Epithelial cell of proximal tubule (primary cell): ENCODE data around the gene CTRL. TPM values are rescaled to one million over a fixed set of nuclear protein-coding genes. Genes with fewer than 3 reads are reported as not detected.

Source experiments
- DNase-seq: peaks from one replicate; pipeline ENCODE4 v3.0.0-alpha.2; 2011; ENCODE audit warnings: low read depth
- H3K4me3 ChIP-seq: 2 replicates; pipeline ENCODE4 v1.5.1; 2011; ENCODE audit warnings: low read depth, mild to moderate bottlenecking, low read length
- total RNA-seq: library from RNA; depleted of rRNA; stranded (reverse); fragments of >200 nt; gene quantifications from 2 replicates; pipeline ENCODE4 v1.2.3, GENCODE V29; 2015
- TF ChIP-seq, protein P1 (sequence below): conservative IDR thresholded peaks from 2 replicates; pipeline ENCODE4 v1.5.1; 2012; ENCODE audit warnings: low read depth, mild to moderate bottlenecking, low read length

The CTRL gene
- total RNA-seq, 1 donor from 2014 or later, result 2.1 TPM

DNA sequence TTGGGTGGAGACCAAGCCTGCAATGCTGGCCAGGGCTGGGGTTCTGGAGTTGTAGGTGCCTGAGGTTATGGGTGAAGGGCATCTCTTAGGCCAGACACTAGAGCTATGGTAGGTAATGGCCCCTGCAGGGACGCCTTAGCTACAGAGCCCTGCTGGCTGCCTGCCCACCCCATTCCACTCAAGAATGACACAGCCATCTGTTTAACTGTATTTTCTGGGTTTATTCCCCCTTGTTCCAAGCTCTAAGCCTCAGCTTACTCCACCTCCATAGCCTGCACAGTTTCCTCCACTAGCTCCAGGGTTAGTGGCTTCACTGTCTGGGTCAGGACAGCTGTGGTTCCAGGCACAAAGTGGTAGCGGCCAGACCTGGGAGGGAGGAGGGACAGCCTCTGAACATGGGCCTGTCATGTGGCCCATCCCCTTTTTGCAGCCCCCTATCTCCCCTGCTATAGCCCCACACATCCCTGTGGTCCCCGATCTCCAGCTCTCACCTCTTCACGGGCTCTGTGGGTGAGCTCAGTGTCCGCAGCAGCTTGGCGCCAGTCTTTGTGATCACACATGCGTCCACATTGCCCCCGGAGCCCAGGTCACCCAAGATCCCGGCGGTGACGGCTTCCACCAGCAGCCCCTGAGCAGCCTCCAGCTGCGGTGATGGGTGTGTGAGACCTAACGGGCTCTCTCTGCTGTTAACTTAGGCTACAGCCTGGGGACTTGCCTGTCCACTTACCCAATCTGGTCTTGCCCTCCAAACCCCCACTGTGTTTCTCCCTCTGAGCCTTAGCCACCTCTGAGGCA lies 2.8 kb upstream of the CTRL start:
- TF ChIP-seq, protein P1, sequence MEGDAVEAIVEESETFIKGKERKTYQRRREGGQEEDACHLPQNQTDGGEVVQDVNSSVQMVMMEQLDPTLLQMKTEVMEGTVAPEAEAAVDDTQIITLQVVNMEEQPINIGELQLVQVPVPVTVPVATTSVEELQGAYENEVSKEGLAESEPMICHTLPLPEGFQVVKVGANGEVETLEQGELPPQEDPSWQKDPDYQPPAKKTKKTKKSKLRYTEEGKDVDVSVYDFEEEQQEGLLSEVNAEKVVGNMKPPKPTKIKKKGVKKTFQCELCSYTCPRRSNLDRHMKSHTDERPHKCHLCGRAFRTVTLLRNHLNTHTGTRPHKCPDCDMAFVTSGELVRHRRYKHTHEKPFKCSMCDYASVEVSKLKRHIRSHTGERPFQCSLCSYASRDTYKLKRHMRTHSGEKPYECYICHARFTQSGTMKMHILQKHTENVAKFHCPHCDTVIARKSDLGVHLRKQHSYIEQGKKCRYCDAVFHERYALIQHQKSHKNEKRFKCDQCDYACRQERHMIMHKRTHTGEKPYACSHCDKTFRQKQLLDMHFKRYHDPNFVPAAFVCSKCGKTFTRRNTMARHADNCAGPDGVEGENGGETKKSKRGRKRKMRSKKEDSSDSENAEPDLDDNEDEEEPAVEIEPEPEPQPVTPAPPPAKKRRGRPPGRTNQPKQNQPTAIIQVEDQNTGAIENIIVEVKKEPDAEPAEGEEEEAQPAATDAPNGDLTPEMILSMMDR, result no peak
- no peak for DNase-seq
- H3K4me3 ChIP-seq, result peak overlapping the region; percentile 77

DNA sequence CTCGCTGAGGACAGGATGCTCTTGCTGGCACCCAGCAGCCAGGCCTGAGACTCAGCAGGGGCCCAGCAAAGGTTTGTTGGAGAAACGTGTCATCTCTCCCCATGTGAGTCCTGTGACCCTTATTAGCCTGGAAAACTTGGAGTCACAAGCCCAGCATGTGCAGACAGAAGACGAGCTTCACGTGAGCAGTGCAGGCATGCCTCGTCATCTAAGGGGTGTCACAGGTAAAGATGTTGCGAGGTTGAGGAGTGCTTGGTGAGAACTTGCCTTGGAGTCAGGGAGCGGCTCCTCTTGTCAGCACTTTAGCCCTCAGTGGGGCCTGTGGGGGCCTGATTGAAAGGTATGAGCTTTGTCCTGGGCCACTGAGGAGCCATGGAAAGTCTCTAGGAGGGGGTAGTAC lies 2.1 kb upstream of the CTRL start:
- DNase-seq, result no peak
- no peak overlapping the region for H3K4me3 ChIP-seq
- TF ChIP-seq, protein P1, result no peak

DNA sequence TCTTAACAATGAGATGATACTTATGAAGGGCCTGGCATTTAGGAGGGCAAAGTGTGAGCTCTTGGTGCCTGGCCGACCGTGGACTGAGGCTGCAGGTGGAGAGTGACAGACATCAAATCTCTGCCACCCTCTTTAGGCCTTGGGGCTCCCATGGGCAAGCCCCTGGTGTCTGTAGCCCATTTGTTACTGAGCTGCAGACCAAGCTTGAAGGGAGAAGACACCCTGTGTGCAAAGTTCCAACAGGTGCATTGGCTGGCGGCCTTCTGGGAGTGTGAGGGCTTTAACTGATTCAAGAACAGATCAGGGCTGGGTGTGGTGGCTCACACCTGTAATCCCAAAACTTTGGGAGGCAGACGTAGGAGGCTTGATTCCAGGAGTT lies 789 bp upstream of the CTRL start:
- TF ChIP-seq, protein P1, result no peak
- DNase-seq, result no peak
- H3K4me3 ChIP-seq, result no peak overlapping the region

DNA sequence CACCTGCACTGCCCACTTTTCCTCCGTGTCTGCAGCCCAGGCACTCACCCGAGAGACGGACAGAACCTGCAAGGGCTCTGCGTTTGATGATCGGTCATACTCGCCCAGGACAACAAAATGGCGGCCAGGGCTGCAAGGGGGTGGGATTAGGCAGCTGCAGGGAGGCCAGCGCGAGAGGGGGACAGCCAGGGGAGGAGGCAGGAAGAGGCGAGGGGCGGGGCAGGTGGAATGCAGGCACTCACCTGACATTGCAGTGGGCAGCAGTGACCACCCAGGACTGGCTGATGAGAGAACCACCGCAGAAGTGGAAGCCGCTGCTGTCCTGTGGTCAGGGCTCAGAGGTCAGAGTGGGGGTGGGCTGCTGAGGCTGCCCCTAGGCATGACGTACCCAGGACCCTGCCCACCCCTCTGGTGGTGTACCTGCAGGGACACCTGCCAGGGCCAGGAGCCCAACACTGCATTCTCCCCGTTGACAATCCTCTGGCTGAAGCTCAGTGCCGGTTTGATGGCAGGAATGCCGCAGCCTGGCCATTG lies 917 bp downstream of the CTRL start:
- TF ChIP-seq, protein P1, result no peak
- H3K4me3 ChIP-seq, result no peak overlapping the region
- no peak for DNase-seq

DNA sequence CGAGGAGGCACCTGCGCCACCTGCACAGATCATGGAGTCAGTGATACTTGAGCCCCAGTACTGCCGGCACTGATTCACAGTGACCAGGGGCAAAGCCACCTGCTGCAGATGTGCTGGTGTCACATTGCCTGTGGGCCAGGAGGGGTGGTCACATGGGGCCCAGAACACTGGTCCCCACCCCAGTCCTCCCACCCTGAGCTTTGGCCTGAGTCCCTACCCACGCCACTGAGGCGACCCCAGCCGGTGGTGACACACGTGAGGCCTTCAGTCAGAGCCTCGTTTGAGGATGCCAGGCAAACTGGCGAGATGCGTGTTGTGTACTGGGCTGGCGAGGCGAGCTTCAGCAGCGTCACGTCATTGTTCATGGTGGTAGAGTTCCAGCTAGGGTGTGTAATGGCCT lies 1.5 kb downstream of the CTRL start:
- TF ChIP-seq, protein P1, result no peak
- no peak for DNase-seq
- no peak overlapping the region for H3K4me3 ChIP-seq

DNA sequence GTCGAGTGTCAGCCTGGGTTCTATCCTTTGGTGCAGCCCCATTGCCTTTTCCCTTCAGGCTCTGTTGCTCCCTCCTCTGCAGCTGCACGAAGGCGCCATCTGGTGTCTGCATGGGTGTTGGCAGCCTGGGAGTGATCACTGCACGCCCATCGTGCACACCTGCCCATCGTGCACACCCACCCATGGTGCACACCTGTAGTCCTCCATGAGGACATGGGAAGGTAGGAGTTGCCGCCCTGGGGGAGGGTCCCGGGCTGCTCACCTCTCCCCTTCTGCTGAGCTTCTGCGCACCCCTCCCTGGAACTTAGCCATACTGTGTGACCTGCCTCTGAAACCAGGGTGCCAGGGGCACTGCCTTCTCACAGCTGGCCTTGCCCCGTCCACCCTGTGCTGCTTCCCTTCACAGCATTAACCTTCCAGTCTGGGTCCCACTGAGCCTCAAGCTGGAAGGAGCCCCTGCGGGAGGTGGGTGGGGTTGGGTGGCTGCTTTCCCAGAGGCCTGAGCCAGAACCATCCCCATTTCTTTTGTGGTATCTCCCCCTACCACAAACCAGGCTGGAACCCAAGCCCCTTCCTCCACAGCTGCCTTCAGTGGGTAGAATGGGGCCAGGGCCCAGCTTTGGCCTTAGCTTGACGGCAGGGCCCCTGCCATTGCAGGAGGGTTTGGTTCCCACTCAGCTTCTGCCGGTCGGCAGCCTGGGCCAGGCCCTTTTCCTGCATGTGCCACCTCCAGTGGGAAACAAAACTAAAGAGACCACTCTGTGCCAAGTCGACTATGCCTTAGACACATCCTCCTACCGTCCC lies 2.9 kb downstream of the CTRL start:
- H3K4me3 ChIP-seq, result no peak overlapping the region
- DNase-seq, result no peak
- TF ChIP-seq, protein P1, result peak; percentile 94
